ENCODE data around the gene DPYSL5. TPM values are rescaled to one million over a fixed set of nuclear protein-coding genes. Genes with fewer than 3 reads are reported as not detected.

The DPYSL5 gene
- total RNA-seq, 4 donors from 2014 or later = 0.40 to 2.4 TPM; not detected in 2

DNA sequence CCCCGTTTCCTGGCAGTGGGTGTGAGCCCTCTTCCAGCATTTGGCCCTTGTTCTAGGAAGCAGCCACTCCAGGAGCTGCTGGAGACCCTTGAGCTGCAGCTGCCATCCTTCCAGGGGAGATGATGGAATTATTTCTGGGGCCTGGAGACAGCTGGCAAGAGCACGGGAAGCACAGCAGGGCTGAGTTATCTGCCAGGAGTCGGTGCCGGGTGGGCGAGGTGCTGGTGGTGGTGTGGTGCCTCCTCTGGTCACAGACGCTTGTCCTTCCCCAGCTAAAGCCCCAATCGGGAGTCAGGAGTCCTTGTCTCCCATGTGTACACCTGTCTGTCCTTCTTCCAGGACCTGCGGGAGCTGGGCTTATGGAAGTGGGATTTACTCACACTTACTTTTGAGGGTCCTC is 36.0 kb downstream of the DPYSL5 start:
- ATAC-seq = no peak
- Histone ChIP-seq H3K9me3 (no peaks in the 10 kb centered on the region), H3K4me3 (no peak overlapping the region), H3K36me3 (no peaks in the 10 kb centered on the region), H3K27me3 (peaks cover 17% of the 10 kb centered on the region), H3K27ac (no peak overlapping the region), H3K4me1 (no peaks in the 10 kb centered on the region)
- WGBS, 2 donors (ENCODE audit: low coverage in 1 of 2) = 70 to 78% methylated on average over 1 to 2 of the region's 8 CpGs
- TF ChIP-seq POLR2A (IDR thresholded peaks at IDR 0.05) = no peak
- no peak for TF ChIP-seq POLR2AphosphoS5 (IDR thresholded peaks at IDR 0.05)
- no peak for TF ChIP-seq EP300 (IDR thresholded peaks at IDR 0.05)
- TF ChIP-seq, protein P1, sequence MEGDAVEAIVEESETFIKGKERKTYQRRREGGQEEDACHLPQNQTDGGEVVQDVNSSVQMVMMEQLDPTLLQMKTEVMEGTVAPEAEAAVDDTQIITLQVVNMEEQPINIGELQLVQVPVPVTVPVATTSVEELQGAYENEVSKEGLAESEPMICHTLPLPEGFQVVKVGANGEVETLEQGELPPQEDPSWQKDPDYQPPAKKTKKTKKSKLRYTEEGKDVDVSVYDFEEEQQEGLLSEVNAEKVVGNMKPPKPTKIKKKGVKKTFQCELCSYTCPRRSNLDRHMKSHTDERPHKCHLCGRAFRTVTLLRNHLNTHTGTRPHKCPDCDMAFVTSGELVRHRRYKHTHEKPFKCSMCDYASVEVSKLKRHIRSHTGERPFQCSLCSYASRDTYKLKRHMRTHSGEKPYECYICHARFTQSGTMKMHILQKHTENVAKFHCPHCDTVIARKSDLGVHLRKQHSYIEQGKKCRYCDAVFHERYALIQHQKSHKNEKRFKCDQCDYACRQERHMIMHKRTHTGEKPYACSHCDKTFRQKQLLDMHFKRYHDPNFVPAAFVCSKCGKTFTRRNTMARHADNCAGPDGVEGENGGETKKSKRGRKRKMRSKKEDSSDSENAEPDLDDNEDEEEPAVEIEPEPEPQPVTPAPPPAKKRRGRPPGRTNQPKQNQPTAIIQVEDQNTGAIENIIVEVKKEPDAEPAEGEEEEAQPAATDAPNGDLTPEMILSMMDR (IDR thresholded peaks at IDR 0.05) = no peak

DNA sequence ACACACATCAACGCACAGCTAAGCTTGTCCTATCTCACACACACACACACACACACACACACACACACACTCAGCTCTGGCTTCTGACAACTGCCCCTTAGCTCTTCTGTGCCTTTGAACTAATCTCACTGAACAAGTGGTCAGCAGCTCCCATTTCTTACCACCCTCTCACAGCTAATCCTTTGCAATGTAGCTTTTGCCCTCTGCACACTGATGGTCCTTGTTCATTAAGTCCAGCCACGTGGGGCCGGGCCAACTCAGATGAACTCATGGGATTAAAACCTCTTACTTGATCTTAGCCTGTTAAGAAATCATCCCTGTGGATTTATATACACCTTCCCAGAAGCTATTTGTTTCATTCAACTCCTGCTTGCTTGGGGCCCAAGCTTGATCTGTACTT is 36.6 kb downstream of the DPYSL5 start:
- no peak for ATAC-seq
- no peaks in the 10 kb centered on the region for H3K36me3 ChIP-seq
- H3K27me3 ChIP-seq = peaks cover 17% of the 10 kb centered on the region
- 70 to 83% methylated on average over 1 to 3 of the region's 3 CpGs for WGBS, 2 donors (ENCODE audit: low coverage in 1 of 2)
- H3K4me3 ChIP-seq = no peak overlapping the region
- H3K4me1 ChIP-seq = no peaks in the 10 kb centered on the region
- no peak for TF ChIP-seq POLR2AphosphoS5 (IDR thresholded peaks at IDR 0.05)
- no peak for TF ChIP-seq POLR2A (IDR thresholded peaks at IDR 0.05)
- TF ChIP-seq, protein P1 (IDR thresholded peaks at IDR 0.05) = no peak
- TF ChIP-seq EP300 (IDR thresholded peaks at IDR 0.05) = no peak
- no peaks in the 10 kb centered on the region for H3K9me3 ChIP-seq
- no peak overlapping the region for H3K27ac ChIP-seq

GRCh38 chr2:26885651-26886329 is 37.9 kb downstream of the DPYSL5 start:
- 67 to 69% methylated on average over 4 of the region's 5 CpGs for WGBS, 2 donors (ENCODE audit: low coverage in 1 of 2)
- no peak for ATAC-seq
- Histone ChIP-seq H3K4me1 (no peaks in the 10 kb centered on the region), H3K9me3 (no peaks in the 10 kb centered on the region), H3K27ac (no peak overlapping the region), H3K36me3 (no peaks in the 10 kb centered on the region), H3K4me3 (no peak overlapping the region), H3K27me3 (peaks cover 6% of the 10 kb centered on the region)
- TF ChIP-seq, protein P1 (IDR thresholded peaks at IDR 0.05) = no peak
- TF ChIP-seq POLR2AphosphoS5 (IDR thresholded peaks at IDR 0.05) (no peak), POLR2A (IDR thresholded peaks at IDR 0.05) (no peak), EP300 (IDR thresholded peaks at IDR 0.05) (no peak)

DNA sequence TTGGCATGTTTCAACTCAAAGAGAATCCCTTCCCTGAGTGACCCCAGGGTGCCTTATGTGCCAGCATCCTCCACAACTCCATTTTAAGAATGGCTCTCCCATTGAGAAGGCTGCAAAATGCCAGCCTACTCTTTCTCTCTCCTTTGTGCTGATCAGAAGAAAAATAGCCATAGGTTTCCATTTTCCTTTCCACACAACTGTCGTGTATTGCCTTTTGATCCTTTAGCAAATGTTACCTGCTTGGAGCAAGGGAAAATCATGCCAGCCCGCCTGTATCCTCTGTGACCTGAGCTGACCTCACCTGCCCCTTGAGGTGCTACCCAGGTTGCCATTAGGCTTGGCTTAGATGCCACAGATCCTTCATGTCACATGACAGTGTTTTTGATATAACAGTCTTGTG is 38.8 kb downstream of the DPYSL5 start:
- Histone ChIP-seq H3K9me3 (no peaks in the 10 kb centered on the region), H3K27ac (no peak overlapping the region), H3K36me3 (no peaks in the 10 kb centered on the region), H3K4me3 (no peak overlapping the region), H3K27me3 (no peaks in the 10 kb centered on the region), H3K4me1 (no peaks in the 10 kb centered on the region)
- no peak for TF ChIP-seq EP300 (IDR thresholded peaks at IDR 0.05)
- no peak for TF ChIP-seq POLR2A (IDR thresholded peaks at IDR 0.05)
- TF ChIP-seq, protein P1 (IDR thresholded peaks at IDR 0.05) = no peak
- TF ChIP-seq POLR2AphosphoS5 (IDR thresholded peaks at IDR 0.05) = no peak
- 83 to 94% methylated on average over 1 to 2 of the region's 2 CpGs for WGBS, 2 donors (ENCODE audit: low coverage in 1 of 2)
- ATAC-seq = no peak

DNA sequence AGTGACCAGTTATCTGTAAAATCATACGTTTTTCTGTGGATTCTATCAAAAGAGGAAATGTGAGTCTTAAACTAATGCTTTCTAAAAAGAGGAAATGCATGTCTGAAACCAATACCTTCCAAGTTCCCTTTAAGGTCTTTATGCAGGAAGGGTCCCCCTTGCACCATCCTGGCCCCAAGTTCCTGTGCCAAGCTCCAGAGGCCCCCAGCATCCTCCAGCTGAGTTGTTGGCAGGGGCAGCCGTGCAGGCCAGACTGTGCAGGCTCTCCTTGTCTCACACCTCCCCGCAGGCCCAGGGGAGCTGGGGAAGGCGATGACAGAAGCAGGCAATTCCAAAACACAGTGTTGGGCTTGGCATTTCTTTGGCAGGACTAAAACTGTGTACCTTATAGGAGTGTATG is 39.2 kb downstream of the DPYSL5 start:
- no peaks in the 10 kb centered on the region for H3K36me3 ChIP-seq
- no peak for TF ChIP-seq POLR2AphosphoS5 (IDR thresholded peaks at IDR 0.05)
- TF ChIP-seq EP300 (IDR thresholded peaks at IDR 0.05) = no peak
- TF ChIP-seq POLR2A (IDR thresholded peaks at IDR 0.05) = no peak
- TF ChIP-seq, protein P1 (IDR thresholded peaks at IDR 0.05) = no peak
- no peak overlapping the region for H3K27ac ChIP-seq
- 52 to 59% methylated on average over 2 to 3 of the region's 4 CpGs for WGBS, 2 donors (ENCODE audit: low coverage in 1 of 2)
- H3K4me3 ChIP-seq = no peak overlapping the region
- H3K27me3 ChIP-seq = no peaks in the 10 kb centered on the region
- H3K4me1 ChIP-seq = no peaks in the 10 kb centered on the region
- no peaks in the 10 kb centered on the region for H3K9me3 ChIP-seq
- no peak for ATAC-seq
